Left renal cortex interstitium (tissue), 4 donors: ENCODE results near the gene FOXP1. TPM values are rescaled to one million over a fixed set of nuclear protein-coding genes. Genes with fewer than 3 reads are reported as not detected.

Experiments used
- DNase-seq, 4 donors: peaks; one replicate each; pipeline ENCODE4 v3.0.0-alpha.2; 2013; ENCODE audit warnings: low read depth in 4 of 4, low spot score in 2 of 4, missing footprints in 1 of 4
- polyA plus RNA-seq, 4 donors: library from polyadenylated mRNA; unstranded; fragments of 120-200 nt; gene quantifications; one replicate each; pipeline ENCODE4 v1.2.1, GENCODE V29; 2013; ENCODE audit not compliant: insufficient read length in 4 of 4

FOXP1 gene
- polyA plus RNA-seq, 4 donors, result 31.2 to 45.8 (median 38.9) TPM

DNA sequence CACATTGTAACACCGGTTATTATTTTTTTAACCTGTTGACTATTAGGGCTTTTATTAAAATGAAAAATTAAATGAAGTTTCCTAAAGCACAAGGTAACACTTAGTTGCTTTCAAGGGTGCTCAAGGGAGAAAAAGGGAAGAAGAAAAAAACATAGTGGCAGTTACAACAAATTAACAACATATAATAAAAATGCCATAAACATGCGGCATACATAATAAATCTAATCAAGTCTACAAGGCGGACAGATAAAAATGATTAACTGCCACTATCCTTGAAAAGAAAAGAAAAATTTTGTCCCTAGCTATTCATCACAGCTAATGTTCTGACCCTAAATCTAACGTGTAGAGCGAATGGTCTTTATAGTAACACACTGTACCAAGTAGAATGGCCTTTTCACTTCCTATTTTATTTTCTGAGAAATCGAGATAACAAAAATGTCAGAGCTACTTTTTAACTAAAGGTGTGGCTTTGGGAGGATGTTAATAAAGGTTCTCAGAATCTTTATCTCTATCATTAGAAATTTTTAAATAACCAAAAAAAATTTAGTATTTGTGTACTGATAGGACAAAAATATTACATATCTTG lies 194.9 kb downstream of the FOXP1 start:
- DNase-seq, result no peak

DNA sequence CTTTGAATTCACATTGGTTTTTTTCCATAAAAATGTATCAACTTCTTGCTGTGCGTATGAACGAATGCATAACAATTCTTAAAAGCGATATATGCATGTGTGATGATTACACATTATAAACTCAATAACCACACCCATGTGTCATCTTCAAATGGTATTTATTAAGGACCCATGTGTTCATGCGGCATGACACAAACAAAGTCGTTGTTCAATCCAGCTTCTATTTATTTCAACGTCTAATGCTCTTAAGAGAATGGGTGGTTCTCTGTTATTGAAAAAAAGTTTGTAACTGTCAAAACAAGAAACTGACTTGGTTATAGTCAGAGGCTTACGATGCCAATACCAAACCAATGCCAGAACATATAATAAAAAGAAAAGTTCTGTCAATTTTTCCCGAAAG lies 195.9 kb downstream of the FOXP1 start:
- no peak for DNase-seq

DNA sequence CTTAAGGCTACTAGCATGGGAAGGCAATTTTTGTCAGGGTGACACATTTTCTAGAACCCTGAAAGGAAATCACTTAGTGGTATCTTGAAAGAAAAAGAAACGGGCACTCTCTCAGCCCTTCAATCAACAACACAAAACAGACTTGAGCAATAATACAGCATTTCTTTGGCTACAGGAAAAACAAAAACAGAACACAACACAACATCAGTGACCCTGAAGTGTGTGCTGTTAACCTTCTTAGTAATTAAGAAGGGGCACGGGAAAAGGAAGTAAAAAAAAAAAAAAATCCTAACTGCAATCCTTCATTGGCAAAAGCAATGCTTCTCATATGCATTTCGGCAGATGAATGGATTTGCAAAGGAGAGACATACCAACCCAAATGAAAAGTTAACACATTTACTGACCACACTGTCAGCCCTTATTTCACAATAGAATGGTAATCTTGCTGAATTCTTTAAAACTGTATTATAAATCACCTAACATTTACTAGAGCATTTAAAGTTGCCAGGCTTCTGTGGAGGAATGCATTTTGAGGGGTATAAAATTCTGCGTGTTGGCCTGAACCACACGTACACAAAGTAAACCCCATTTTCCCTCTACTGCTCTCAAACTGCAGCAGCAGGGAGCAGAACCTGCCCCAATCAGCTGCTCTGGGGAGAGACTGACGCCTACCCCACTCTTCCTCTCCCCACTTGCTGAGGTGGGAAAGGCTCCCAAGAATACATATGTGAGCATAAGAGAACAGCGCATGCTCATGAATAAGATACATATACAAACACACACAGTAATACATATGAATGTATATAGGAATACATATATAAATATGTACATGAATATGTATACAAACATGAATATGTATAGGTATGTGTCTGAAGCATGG lies 198.5 kb downstream of the FOXP1 start:
- DNase-seq, result no peak

DNA sequence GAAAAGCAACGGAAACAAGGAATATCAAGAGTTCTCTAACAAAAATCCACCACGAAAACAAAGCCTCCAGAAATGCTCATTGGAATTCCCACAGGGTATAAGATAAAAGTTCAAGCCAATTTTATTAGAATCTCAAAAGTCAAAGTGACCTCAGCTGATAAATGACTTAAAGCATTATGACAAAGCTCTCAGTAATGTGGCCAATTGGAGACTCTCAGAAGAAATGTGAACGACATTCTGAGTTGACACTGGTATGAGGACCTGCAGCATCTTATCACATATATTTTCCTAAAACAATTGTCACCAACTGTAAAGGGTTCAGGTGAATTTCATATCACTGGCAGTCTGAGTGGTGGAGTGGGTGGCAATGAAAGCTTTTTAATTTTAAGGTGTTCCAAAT lies 199.1 kb downstream of the FOXP1 start:
- no peak for DNase-seq

DNA sequence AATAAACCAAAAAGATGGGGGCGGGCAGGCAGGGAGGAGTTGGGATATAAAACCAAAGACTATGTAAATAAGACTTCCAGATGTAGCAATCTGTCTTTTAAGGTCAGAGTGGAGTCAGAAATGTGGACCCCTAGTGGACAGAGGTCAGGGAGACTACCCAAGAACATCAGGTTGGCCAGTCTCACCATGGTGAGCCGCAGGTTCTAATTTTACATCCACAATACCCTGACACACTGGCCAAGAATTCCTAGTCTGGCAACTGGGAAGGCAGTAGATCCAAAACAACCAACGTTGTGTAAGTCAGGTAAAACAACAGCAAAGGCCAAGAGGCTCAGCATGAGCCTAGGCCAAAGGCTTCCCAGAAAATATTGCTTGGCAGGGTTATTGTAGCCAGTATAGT lies 203.4 kb downstream of the FOXP1 start:
- DNase-seq, result no peak

DNA sequence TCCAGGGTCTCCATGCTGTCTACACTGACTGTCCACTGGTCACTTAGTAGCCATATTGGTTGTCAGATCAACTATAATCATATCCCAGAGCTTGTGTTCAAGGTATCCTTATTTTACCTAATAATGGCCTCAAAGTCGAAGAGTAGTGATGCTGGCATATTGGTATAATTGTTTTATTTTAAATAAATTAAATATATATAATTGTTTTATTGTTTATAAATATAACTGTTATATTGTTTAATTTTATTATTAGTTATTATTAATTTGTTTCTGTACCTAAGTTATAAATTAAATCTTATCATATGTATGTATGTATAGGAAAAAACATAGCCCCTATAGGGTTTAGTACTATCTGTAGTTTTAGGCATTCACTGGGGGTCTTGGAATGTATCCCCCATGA lies 205.0 kb downstream of the FOXP1 start:
- no peak for DNase-seq

DNA sequence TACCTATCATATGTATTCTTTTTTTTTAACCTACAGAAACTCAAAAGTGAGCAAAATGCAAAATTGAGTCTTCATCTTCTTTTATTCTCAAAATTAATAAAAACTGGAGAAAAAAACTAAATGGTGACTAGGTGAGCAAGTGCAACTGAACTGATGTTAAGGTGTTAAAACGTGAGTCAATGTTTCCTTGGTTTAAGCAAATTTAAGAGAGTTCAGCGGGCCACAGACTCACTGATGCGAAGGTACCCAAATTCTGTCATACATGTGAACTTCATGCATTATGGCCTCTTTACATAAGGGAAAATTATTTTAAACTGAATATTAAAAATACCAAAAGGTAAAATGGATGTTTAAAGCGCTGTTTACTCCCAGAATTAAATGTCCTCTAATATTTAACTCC lies 206.6 kb downstream of the FOXP1 start:
- no peak for DNase-seq

DNA sequence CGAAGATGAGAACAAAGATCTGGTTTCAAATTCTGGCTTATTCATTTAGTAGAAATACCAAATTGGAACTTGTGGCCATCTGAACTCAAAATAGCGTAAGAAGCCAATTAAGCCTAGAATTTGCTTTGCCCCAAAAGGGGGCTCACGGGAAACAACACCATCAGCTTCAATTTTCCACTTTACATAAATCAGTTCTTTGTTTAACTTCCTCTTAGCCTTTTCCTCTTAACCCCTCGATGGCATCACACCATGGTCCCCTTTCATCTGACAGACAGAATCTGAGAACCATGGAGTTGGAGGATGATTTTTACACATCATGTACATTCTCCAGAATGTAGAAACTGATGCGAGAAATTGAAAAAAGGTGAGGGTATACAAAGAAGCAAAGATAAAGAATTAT lies 207.0 kb downstream of the FOXP1 start:
- no peak for DNase-seq

DNA sequence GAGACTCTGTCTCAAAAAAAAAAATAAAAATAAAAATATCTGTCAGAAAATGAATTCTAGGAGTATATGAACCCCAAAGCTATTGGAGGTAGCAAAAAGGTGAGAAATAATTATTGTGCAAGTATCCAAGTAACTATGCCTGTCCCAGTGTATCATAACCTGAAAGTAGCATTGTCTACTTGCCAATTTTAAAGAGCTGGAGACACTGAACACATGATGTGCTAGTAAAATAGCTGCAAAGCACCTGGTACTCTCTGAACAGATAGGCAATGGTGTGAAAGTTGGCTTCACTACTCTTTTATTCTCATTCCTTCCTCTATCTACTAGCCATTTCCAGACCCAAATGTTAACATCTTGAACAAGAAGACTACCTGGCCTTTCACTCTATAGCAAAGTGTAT lies 208.9 kb downstream of the FOXP1 start:
- DNase-seq, result no peak

DNA sequence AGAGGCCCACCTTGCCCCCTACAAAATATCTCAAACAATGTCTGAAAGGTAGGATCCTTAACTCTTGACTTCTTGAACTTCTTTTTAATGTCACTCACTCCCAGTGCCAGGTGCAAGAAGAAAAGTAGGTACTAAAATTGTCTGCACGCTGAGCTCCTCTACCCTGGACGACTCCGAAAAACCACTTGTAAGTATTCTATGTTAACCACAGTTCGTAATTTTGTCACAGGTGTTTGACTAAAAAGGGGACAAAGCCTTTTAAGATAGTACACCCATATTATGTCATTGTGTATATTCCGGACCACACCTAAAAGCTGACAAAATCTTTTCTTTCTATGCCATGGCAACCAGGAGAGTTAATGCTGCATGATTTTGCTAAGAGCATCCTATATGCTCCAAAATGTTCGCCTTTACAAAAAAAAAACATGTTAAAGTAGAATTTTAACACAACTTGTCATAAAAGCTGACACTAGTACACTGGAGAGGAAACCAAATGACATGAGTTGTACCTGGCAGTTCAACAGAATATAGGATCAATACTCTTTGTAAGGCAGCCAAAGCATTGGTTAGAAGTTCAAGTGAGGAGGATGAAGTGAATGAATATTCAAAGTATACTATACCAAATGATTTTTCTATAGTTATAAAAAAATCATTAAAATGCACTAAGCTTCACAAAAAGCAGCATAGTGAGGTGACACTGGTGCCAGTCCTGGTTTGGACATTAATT lies 210.5 kb downstream of the FOXP1 start:
- no peak for DNase-seq

DNA sequence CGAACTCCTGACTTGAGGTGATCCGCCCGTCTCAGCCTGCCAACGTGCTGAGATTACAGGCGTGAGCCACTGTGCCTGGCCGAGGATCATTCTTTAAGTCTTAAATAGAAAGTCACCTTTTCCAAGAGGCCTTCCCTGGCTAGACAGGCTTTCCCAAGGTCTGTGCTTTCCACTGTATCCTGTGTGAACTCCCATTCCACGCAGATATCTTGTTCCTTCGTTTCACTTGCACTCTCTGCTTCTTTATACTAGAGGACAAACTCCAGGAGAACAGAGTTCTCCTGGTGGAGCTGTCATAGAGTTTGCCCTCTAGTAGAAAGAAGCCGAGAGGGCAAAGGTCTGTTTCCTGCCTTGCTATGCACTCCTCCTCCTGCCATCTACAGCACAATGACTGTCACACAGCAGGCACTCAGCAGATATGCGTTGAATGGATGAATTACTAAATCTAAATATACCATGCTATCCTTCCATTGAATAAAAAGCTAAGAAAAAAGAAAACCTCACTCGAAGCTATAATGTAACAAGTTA lies 211.2 kb downstream of the FOXP1 start:
- DNase-seq, result no peak

DNA sequence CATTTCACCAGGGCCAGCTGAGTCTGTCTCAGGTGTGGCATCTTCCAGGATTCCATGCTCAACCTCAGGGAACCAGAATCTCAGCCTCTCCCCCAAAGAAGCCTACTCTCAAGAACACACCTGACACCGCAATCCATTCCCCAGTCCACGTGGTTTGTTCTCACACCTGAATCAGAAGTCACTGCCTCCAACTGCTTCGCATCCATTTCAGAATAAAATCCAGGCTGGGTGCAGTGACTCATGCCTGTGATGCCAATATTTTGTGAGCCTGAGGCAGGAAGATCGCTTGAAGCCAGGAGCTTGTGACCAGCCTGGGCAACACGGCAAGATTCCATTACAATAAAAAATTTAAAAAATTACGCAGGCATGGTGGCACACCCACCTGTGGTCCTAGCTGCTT lies 212.2 kb downstream of the FOXP1 start:
- DNase-seq, result no peak

DNA sequence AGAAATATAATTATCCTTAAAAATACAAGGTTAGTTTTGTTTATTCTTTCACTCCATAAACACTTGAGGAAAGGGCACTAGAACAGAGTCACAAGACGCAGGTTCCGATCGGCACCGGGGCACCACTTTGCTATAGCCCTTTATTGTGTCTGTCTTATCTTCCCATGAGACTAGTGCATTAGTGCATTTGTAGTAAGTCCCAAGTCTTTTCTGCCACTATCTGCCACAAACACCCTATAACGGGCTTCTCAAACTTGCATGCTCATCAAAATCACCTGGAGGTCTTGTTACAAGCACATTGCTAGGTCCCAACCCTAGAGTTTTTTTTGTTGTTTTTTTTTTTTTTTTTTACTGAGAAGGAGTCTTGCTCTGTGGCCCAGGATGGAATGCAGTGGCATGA lies 213.1 kb downstream of the FOXP1 start:
- no peak for DNase-seq

DNA sequence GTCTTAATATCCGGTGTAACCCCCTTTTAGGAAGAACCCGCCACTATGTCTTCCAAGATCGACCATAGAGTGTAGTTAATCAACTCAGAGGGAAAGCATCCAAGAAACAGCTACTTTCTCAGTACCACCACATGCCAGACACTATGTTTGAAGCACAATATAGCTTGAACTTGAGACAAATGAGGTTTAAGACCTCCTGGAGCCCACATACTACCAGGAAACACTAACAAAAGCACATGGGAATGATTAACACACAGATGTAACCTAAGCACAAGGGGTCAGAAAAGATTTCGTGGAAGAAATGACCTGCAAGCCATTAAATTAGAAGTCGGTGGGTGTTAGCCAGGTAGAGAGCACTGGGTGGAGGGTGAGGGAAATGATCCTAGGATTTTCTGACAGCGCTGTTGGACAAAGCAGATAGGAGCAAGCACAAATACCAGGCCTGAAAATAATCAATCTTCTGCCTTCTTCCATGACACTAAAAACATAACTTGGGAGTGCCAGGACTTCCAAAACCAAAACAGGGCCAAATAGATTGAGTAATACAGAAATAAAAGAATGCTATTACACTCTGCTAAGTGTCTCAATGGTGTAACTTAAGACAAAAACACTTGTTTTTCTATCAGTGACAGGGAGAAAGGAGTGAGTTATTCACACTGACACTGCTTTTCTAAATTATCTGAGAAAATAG lies 213.7 kb downstream of the FOXP1 start:
- no peak for DNase-seq

DNA sequence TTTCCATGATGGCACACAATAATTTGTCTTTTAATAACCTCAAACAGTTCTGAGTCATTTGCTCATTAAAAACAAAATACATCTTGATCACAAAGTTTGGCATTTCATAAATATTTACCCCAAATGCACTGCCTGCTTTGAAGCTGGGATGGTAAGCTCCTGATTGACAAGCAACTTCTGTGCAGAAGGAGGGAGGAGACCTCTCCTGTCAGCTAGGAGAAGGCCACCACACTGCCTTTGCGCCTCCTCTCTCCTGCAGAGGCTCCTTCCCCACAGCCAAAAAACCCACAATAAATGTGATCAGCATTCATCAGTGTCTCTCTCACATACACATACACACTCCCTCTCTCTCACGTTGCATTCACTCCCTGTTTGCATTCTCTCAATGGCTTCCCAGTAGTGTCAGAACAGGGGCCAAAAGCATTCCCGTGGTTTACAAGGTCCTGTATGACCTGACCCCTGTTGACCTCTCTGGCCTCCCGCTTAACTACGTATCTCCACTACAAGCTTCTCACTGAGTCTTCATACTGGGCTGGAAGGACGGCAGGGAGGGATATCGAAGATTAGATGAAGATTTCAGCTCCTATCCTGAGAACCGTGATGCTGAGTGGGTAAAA lies 216.4 kb downstream of the FOXP1 start:
- DNase-seq, result no peak

DNA sequence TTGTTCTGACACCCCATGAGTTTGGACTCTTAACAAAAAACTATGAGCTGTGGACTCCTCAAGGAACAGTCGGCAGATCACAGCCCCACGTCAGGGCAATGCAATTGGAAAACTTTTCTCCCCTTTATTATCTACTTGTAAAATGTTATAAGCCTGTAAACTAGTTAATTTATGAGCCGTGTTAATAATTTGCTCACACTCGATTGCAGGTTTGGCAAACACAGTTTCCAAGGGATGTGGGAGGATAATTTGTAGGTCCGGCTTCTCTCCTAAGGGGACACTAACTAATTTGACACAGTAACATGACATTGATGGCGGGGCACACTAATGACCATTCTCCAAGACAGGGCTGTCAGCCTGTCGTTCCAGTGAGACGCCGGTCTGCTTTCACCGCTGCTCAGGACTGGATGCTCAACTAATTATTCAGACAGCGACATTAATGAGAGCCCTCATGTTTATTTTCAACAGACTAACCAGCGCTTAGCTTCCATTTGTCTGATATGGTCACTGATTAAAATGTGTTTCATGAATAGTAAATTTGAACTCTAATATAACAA lies 222.1 kb downstream of the FOXP1 start:
- DNase-seq, result no peak

DNA sequence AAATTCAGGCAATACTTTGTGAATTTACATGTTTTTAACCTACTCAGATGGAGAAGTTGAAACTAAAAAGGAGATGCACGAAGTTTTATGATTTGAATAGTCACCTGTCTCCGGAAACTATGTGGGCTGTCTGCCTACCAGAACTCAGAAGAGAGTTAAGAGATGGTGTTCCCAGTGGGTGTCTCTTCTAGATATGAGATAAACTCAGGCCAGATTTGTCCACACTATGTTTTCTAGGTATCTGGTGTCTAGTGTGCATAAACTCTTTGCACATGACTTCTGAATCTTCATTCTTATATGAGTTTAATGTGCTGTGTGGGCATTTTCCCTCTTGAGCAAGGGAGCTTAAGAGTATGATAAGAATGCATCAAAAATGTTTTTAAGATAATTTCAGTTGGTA lies 222.8 kb downstream of the FOXP1 start:
- no peak for DNase-seq

DNA sequence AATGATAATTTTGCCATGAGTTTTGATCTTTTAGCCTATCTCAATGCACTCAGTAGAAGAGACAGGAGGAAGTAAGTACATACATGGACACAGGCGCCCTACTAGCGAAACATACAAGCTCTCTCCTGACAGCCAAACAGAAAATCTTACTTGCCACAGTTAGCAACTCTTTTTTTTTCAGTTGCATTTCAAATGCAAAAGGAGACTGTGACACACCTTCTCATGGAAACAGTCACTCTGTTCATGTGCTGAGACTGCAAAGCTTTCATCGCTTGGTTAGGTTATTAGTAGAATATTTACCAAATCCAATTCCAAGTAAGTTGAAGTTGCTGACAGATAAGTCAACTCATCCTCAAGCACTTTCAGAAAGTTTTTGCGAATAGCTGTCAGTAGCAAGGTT lies 223.3 kb downstream of the FOXP1 start:
- no peak for DNase-seq

DNA sequence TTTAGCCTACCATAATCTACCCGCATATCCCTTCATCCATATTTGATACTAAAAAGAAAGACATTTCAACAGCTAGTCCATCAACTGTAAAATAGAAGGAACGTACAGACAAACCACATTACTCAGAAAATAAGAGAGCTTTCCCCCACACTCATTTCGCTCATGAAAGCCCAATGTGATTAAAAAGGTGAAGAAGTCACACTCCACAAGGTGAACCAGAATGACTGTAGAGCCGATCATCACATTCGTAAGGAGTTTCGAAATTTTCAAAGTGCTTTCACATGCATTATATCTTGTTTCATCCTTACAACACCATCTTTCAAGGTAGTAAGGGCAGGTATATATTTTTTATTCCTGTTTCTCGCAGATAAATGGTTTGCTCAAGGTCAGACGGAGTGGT lies 225.3 kb downstream of the FOXP1 start:
- DNase-seq, result no peak

DNA sequence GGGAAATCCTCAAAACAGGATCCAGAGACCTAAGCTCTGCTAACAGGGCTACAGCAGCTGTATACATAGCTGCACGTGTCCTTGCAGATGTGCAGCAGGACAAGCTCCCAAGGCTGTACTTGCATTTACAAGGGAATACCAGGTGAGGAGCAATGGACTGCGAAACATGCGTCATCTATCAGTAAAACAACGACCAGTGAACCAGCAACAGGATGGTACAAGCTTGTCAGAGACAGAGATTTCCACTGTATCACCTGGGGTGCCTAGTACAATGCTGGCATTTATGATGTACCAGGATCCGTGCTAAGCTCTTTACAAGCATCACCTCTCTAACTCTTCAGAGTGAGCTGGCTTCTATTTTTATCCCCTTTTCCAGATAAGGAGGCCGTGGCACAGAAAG lies 227.3 kb downstream of the FOXP1 start:
- DNase-seq, result no peak
